Stimulated activated CD8-positive, alpha-beta memory T cell treated with anti-CD3 and anti-CD28 coated beads, Interleukin-4, amount 100 ng/mL, for 48 hours (primary cell): ENCODE data around the gene ERC2.

Experiments used
- DNase-seq: peaks from one replicate; pipeline ENCODE4 v3.0.0-alpha.2; 2020

The ERC2 gene

DNA sequence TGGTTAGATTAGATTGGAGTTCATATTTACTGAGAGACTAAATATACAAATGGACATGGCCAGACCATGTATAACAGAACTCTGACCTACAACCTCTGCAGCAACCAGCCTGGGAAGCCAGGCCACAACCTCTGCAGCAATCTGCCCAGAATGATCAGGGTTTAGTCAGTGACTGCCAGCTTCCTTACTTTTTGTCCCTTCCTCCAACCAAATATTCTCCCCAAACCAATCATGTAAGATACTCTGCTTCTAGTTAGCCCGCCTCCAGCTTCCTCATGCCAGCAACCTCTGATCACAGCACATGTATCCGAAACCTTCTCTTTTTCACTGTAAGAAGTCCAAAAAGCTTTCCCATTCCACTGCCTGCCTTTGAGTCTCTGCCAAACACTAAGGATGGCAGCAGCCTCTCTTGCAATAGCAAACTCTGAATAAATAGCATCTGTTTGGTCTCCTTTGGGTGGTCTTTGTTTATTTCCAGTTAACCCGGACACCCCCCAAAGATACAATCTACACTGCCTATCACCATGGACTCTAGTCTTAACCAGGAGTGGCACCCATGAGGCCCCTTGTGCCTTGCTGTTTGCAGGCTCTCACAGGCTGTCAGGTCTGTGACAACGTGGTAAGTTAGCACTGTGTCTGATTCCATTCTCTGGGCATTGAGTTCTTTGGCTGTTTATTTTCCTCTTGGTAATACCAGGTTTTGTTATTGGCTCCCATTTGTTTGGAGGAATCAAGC is 102.2 kb downstream of the ERC2 start:
- DNase-seq, result no peak

DNA sequence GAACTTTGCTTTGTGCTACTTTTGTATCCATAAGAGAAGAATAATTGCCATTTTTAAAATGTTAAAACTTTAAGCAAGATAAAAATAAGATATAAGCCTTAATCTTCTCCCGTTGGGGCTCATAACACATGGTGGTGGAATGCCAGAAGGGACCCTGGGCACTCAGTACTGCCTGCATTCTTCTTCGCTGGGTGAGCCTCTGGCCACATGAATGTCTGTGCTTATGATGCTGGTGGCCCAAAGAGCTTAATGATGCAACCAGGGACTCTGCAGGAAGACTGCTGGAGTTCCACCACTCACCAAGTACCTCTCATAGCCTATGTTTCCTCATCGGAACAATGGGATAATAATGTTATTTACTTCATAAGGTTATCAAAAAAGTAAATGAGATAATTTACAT is 103.6 kb downstream of the ERC2 start:
- DNase-seq, result no peak

DNA sequence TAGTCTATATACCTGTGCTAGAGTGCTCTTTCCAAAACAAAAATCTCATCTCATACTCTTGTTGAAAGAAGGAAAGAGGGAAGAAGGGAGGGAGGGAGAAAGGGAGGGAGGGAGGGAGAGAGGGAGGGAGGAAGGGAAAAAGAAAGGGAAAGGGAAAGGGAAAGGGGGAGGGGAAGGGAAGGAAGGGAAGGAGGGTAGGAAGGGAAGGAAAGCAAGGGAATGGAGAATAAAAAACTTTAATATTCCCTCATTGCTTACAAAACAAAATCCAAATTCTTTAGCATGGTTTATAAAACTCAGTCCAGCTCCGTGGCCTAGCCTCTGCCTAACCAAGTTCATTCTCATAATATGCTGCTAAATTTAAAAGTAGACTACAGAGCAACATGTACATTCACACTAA is 104.5 kb downstream of the ERC2 start:
- no peak for DNase-seq

DNA sequence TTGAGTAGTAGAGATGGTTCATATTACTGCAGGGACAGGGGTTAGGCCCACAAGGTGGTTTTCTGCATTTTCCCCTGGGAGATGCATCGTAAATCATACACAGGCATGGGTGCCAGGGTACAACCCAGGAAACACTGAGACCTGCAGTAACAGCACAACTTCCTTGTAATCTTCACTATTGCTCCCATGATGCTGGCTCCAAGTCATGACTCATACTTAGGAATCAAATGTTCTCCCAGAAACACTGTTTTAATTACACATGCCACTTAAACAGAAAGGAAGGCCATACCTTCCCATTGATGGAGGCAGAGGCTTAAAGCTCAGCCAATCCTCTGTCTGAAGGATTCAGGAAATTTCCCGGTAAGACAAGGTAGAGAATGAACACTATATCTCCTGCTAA is 106.5 kb downstream of the ERC2 start:
- DNase-seq, result no peak

DNA sequence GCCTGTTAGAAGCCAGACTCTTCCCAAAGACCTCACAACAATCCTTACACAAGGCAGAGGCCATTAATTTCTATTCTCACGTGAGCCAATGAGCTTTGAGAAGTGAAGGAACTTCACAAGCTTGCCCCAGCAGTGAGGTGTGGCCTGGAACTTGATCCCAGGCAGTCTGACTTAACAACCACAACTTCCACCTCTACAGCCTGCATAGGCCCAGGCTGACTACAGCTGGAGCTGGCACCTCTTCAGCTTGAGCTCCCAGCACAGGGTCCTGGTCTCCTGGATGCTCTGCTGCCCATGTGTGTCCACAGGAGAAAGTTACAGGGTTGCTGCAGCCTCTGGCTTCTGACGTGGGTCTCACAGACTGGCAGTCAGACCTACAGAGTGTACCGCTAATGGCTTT is 111.0 kb downstream of the ERC2 start:
- no peak for DNase-seq

DNA sequence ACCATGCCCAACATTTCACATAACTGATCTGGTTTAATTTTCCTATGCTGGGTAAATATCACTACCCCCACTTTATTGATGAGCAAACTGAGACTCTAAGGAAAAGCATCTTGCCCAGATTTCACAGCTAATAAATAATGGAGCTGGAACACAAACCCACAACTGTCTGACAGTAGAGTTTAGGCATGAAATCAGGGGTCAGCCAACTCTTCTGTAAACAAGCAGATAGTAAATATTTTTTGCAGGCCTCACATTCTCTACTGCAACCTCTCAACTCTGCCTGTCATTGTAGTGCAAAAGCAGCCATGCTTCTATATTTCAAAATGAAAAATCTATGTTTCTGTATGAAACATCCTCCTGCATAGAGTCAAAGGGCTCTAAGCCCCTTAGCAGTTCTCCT is 111.5 kb downstream of the ERC2 start:
- no peak for DNase-seq

DNA sequence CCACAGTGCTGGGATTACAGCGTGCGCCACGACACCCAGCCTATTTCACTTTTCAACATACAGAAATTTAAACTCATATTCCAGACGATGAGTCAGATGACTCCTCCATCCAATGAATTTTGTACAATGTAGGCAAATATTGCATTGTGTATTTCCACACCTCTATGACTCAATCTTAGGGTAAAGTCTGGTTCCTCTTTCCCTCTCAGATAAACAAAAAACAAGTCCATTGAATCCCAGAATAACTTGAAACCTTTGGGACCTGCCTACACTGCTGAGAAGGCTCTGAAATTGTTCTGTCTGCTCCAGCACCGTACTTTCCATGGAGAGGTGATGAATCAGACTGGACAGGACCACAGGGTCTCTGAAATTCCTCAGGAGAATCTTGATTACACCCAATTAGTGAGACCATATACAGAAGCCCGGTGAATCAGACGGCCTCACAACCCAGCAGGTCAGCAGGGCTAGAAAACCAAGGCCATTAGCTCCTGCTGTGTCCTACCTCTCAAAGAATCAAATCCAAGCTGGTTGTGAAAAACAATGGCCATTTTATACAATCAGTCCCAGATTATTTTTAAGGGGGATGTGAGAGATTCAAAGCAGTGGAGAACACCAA is 112.6 kb downstream of the ERC2 start:
- no peak for DNase-seq

DNA sequence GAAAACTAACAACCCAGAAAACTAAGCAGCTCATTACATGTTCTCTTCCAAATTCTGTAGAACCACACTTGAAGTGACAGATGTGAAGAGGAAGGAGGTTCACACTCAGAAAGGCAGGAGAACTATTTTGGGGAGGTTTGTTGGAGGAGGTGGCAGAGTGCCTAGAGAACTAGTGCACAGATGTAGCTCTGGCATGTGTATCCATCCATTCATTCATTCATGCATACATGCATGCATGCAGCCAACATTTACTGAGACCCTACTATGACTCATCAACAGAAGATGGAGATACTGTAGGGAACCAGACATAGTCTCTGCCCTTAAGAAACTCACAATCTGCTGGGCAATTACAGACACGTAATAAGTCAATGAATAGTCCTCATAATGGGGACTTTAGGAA is 116.7 kb downstream of the ERC2 start:
- DNase-seq, result no peak

DNA sequence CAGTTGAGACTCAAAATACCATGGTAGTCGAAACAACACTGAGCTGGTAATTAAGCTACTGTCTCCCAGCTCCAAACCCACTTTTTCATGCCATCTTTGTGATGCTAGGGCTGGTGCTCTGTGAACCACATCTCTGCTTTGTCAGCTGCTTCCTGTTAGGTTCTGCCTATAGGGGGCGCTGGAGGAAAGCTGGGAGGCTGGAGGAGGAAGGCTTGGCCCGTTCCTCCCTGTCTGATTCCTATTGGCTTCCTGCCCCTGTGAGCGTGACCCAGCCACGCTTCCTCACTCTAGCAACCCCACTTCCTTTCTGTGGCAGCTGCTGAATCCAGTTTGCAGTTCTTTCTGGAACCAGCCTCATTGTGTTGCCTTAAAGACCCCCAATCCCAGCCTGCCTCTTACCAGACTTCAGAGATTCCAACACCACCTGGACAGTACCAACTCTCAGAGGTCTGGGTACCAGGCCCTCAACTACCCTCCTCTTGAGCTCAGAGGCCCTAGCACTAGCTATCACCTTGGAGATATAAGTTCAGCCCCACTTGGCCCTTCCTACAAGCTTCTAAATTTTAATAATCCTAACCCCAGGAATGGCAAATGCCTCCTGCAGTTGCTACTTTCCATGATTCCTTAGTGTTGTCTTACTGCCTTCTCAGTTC is 120.9 kb downstream of the ERC2 start:
- DNase-seq, result peak; percentile 66

DNA sequence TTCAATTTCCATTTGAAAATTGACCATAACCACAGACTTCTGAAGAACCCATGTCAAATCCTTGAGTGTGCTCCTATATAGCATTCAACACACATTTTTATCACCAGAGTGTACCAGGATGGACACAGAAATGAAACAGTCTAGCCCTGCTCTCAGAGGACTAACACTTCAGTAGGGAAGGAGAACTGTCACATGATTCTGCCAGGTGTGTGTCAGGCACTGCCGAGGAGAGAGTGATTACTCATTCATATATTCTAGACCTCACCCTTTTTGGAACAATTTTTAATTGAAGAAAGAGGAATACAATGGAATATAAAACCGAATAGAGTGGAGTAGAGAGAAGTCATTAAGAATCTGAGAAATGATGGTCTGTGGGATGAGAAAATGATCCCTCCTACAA is 125.8 kb downstream of the ERC2 start:
- no peak for DNase-seq

DNA sequence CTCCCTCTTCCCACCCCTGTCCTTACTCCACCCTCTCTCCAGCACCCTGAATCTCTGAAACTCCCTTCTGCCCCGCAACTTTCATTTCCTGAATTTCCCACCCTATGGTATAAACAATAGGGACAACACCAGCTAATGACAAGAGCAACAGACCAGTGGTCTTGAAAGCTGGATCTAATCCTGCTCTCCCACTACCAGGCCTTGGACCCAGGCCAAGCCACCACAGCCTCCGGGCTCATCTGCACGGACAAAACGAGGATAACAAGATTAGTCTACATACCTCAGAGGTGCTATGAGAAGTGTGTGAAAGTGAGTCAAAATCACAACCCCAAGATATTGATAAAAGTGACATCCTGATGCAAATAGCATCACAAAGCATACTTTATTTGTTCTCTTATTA is 128.6 kb downstream of the ERC2 start:
- DNase-seq, result no peak

DNA sequence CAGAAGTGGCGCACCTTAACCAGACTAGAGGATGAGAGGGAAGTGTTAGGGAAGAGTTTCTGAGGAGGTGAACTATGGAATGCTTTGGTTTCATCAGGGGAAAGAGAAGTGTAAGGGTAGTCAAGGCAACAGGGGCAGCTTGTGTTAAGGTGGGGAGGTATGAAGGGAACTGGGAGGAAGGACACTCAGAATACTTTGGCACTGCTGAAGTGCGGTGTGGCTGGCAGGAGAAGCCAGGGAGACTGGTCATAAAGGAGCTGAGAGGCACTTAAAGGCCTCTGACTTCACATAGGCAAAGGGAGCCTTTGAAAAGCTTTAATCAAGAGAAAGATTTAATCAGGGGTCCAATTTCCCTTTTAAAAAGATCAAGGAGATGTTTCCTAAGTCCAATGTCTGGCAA is 129.0 kb downstream of the ERC2 start:
- DNase-seq, result no peak

DNA sequence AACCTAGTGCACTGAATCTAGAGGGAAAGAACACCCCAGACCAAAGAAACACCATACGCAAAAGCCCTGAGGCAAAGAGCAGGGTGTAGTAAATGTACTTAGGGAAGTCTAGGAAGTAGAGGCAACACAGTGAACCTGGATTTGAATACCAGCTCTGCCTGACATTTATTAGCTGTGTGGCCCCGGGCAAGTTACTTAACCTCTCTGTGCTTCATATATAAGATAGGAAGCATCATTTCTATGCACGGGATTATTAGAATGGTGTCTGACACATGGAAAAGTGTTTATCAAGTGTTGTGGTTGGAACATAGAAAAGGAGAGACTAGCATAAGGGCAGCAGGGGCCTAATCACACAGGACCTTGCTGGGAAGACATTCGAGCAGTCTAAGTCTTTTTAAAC is 132.2 kb downstream of the ERC2 start:
- DNase-seq, result no peak

DNA sequence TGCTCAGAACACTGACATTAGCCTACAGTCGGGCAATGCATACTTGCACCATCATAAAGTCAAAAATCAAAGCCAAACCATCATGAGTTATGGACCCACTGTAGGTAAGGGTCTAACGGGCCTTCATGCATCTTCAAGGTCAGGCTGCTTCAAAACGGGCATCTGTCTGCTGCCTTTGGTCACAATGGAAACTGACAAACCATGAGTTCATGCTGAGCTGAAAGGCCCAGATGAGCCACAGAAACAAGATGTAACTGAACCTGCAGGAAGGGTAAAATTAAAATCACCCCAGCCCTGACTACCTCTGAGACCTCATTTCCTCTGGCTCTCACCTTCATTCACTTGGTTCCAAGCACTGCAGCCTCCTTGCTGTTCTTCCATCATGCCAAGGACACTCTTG is 143.8 kb downstream of the ERC2 start:
- DNase-seq, result no peak

DNA sequence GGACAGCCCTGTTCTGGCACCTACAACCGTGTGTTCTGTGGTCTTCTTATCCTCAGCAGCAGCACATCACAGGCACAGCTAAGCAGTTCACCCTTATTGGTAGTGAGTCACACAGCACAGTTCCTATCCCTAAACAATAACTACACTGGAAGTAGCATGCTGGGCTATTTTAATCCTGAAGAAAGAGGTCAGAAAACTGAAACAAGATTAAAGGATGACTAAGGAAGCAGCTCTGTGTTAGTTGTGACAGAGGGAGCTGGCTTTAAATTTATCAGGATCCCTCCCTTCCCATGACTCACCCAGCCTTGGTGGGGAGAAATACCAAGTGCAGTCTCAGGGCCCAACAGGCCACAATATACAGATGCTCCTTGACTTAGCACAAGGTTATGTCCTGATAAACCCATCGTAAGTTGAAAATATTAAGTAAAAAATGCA is 144.3 kb downstream of the ERC2 start:
- no peak for DNase-seq

DNA sequence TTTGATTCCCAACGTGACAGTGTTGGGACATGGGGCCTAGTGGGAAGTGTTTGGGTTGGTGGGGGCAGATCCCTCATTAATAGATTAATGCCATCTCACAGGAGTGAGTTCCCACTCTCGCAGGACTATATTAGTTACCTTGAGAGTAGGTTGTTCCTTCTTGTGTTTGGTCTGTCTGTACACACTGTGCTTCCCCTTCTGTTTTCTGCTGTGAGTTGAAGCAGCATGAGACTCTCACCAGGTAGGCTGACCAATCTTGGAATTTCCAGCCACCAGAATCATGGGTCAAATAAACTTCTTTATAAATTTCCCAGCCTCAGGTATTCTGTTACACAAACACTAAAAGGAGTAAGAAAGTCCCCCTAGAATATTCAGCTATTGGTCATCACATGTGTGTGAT is 145.4 kb downstream of the ERC2 start:
- no peak for DNase-seq

DNA sequence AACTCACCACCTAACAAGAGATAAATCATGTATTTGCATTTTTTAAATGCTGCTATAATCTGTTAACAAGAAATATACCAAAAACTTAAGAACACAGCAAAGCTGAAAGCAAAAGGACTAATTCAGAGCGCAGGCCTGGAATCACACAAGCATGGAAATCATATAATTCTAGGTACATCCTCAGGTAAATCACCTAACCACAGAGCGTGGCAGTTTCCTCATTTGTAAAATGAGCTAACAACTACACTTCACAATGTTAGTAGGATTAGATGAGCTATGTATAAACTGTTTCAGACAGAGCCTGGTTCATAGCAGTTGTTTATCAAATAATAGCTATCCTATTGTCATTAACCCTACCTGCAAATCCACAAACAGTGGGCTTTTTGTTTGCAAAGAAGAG is 146.4 kb downstream of the ERC2 start:
- DNase-seq, result no peak

DNA sequence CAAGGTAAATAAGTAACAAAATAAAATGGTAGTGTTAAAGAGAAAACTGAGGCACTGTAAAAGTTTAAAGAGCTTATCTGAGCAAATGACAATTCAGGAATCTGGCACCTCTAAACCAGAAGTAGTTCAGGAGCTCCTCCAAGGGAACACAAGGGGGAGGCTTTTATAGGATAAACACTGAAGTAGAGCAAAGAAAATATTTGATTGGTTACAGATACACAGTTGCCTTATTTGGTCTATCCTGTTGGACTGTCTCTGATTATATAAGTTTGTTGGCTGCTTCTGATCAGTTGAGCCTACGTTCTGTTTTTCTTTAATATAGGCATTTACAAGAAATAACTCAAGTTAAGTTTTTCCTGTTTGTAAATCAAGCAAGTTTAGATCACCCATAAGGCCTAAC is 146.9 kb downstream of the ERC2 start:
- DNase-seq, result no peak

DNA sequence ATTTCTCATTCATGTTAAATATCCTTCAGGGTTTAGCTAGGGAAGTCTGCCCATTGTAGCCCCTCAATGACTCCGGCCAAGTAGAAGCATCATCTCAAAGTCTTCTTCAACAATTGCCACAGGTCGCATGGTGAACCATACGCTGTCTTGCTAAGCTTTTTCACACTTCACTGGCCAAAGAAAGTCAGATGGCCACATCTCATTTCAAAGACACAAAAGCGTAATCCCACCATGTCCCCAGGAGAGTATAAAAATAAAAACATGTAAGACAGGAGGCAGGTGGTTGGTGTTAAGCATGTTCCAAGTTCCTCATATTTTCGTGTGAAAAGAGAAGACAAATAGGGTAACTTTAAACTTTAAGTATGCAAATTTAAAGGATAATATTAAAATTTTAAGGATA is 147.4 kb downstream of the ERC2 start:
- no peak for DNase-seq

DNA sequence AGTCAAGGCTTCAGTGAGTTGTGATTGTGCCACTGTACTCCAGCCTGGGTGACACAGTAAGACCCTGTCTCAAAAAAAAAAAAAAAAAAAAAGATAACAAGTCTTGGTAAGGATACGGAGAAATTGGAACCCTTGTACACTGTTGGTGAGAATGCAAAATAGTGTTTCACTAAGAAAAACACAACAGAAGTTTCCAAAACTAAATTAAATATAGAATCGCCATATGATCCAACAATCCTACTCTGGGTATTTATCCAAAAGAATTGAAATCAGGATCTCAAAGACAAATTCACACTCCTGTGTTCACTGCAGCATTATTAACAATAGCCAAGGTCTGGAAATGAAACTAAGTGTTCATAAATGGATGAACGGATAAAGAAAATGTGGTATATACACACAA is 149.4 kb downstream of the ERC2 start:
- no peak for DNase-seq

DNA sequence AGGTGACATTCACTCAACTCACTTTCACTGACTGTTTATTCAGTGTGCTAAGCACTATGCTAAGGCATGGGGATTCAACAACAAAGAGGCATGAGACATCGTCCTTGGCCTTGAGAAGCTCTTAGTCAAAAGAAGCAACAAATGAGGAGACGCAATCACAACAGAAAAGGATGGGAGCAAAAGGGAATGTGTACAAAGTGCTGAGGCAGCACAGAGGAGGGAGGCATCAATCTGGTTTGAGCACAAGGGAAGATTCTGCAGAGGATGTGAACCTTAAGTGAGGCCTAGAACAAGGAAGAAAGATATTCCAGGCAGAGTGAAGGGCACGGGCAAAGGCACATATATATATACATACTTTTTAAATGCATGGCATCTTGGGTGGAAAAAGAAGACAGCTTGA is 151.3 kb downstream of the ERC2 start:
- DNase-seq, result no peak

DNA sequence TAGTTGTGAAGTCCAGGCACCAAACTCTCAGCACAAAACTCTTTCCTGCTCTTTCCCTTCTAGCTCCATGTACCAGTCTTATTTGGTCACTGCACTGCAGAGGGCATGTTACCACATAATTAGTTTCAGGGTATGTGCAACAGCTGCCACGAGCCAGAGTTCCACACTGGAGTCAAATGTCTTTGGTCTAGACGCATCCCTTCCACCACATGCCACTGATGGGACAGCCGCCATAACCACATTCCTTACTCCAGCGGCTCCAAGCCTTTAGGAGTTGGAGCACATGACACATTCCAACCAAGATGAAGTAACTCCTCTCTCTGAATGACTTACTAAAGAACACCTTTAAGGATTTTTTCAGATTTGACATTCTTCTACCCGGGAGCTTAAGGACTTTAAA is 153.4 kb downstream of the ERC2 start:
- no peak for DNase-seq

DNA sequence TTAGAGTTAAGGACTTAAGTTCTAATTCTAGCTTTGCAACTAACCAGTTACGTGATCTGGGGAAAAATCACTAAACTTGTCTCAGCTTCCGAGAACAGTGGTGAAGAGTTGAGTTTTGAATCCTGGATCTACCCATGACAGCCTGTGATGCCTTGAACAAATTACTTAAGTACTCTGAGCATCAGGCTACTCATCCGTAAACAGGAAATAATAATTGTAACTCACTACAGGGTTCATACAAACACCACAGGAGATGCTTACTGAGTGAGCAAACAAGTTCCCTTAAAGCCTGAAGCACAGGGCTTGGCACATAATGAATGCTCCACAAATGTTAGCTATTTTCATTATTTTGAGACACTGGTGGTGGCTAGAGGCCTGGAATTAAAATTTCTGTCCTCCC is 158.8 kb downstream of the ERC2 start:
- no peak for DNase-seq

DNA sequence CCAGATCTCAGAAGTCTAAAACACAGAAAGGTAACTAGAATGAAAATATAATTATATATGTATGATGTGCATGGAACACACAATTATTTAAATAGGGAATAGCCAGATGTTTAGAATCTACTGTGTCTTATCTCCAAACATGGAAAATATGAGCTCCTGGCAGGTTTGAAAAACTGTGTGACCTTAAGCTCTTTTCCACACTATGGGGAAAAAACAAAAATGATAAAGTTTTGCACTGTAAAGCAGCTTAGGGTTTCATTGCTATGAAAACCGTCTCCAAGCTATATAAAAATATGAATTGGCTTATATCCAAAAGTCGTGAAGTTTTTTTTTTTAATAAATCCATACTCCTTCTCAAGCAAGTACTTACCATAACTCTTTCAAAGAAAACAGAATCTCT is 159.8 kb downstream of the ERC2 start:
- no peak for DNase-seq

DNA sequence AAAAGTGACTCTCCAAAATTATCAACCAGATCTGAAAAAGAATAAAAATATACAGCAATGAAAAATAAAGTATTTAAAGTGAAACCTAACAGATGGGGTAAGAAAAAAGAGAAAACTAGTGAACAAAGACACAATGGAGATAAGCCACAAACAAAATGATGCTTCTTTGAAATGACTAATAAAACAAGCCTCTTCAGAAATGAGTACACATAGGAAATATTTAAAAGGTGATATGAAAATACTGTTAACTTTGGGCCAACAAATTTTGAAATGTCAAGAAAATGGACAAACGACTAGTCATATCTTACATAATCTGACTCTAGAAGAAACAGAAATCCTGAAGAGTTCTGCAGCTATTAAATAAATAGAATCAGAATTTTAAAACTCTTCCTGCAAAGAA is 164.2 kb downstream of the ERC2 start:
- no peak for DNase-seq
